PC-9 (cell line): ENCODE data around the gene TTC31. TPM values are rescaled to one million over a fixed set of nuclear protein-coding genes. Genes with fewer than 3 reads are reported as not detected.
A peak's percentile ranks its signal among the peaks of the same experiment; 100 is the strongest.

Experiments used
- BruUV-seq: library from RNA; stranded (reverse); fragments of 400-500 nt; replicated peaks from 2 replicates; lab custom pipeline; 2021; lab: Mats Ljungman, UMichigan
- CTCF ChIA-PET: fragments of 300-600 bp; sonication (Branson Sonifier 250); formaldehyde crosslinking; loops from one replicate; lab custom pipeline; 2022; ENCODE audit warnings: antibody characterized with exemption; lab: Charles Lee
- POLR2A ChIA-PET: fragments of 300-600 bp; sonication (Branson Sonifier 250); formaldehyde crosslinking; loops from one replicate; lab custom pipeline; 2022; ENCODE audit warnings: antibody characterized with exemption; ENCODE audit not compliant: unreplicated experiment; lab: Charles Lee
- DNase-seq, 2 experiments: peaks; one replicate each; pipeline versions ENCODE4 v3.0.0 to v3.0.0-alpha.2; 2015 to 2022; ENCODE audit warnings: mixed read lengths in 1 of 2
- H2AFZ ChIP-seq: fragments of 200-600 bp; sonication (generic); 2 replicates; pipeline ENCODE4 v1.8.1; 2017; ENCODE audit warnings: antibody characterized with exemption
- H3F3A ChIP-seq: fragments of 200-600 bp; sonication (generic); 2 replicates; pipeline ENCODE4 v1.8.1; 2017; ENCODE audit warnings: antibody characterized with exemption, mild to moderate bottlenecking, low read depth; ENCODE audit not compliant: insufficient read depth
- H3K27ac ChIP-seq: fragments of 200-600 bp; sonication (generic); 2 replicates; pipeline ENCODE4 v1.6.1; 2016; ENCODE audit warnings: mixed run types
- H3K27me3 ChIP-seq: fragments of 200-600 bp; sonication (generic); 2 replicates; pipeline ENCODE4 v1.6.1; 2016; ENCODE audit warnings: low read depth, mixed run types; ENCODE audit not compliant: insufficient read depth
- H3K36me3 ChIP-seq: fragments of 200-600 bp; sonication (generic); 2 replicates; pipeline ENCODE4 v1.6.1; 2016; ENCODE audit warnings: low read depth, mixed run types
- H3K4me1 ChIP-seq: fragments of 200-600 bp; sonication (generic); replicated peaks from 2 replicates; pipeline ENCODE4 v1.6.1; 2016; ENCODE audit warnings: mixed run types; ENCODE audit not compliant: insufficient read depth
- H3K4me2 ChIP-seq: fragments of 200-600 bp; sonication (generic); 2 replicates; pipeline ENCODE4 v1.6.1; 2017; ENCODE audit warnings: mixed run types
- H3K4me3 ChIP-seq: fragments of 200-600 bp; sonication (generic); 2 replicates; pipeline ENCODE4 v1.6.1; 2016; ENCODE audit warnings: mixed run types
- H3K79me2 ChIP-seq: fragments of 200-600 bp; sonication (generic); 2 replicates; pipeline ENCODE4 v1.6.1; 2017; ENCODE audit warnings: low read depth, mixed run types
- H3K9me2 ChIP-seq: fragments of 200-600 bp; sonication (generic); 2 replicates; pipeline ENCODE4 v1.8.1; 2017; ENCODE audit warnings: mild to moderate bottlenecking; ENCODE audit not compliant: insufficient read depth
- H3K9me3 ChIP-seq: fragments of 200-600 bp; sonication (generic); 2 replicates; pipeline ENCODE4 v1.8.1; 2016; ENCODE audit warnings: low read depth; ENCODE audit not compliant: insufficient read depth
- H4K20me1 ChIP-seq: fragments of 200-600 bp; sonication (generic); 2 replicates; pipeline ENCODE4 v1.8.1; 2017; ENCODE audit not compliant: insufficient read depth
- CTCF ChIP-seq: fragments of 200-600 bp; sonication (generic); conservative IDR thresholded peaks from 2 replicates; pipeline ENCODE4 v1.6.1; 2017; ENCODE audit warnings: mixed run types, antibody characterized with exemption, mild to moderate bottlenecking, moderate library complexity
- EZH2 ChIP-seq: fragments of 200-600 bp; sonication (generic); IDR thresholded peaks from 2 replicates; pipeline ENCODE4 v1.8.0; 2017; ENCODE audit warnings: antibody characterized with exemption, low read depth
- intact Hi-C: fragments of 100-400 bp; cut with micrococcal nuclease; formaldehyde crosslinking; loops from one replicate; pipeline ENCODE4 v1.10.0; 2022; ENCODE audit not compliant: unreplicated experiment
- total RNA-seq: library from RNA; stranded (reverse); gene quantifications from 2 replicates; pipeline ENCODE4 v1.2.3, GENCODE V29; 2021

TTC31 gene
- total RNA-seq, 1 experiment from 2014 or later: 20.1 TPM

GRCh38 chr2:74527741-74528140 lies 44.9 kb downstream of the TTC31 start:
- H3K79me2 ChIP-seq: peaks cover 37% of the 10 kb centered on the region
- H3K9me3 ChIP-seq: no peaks in the 10 kb centered on the region
- H3K4me3 ChIP-seq: peak overlapping the region; percentile 93; the same call in 1 of the 2 replicates
- POLR2A ChIA-PET: no interaction called here
- peaks cover 9% of the 10 kb centered on the region; the same call in 1 of the 2 replicates for H4K20me1 ChIP-seq
- H3K9me2 ChIP-seq: no peaks in the 10 kb centered on the region
- no peak overlapping the region for H2AFZ ChIP-seq
- CTCF ChIA-PET: no interaction called here
- no peak for DNase-seq
- peak overlapping the region; percentile 99 for H3K4me2 ChIP-seq
- H3K27me3 ChIP-seq: no peaks in the 10 kb centered on the region
- H3F3A ChIP-seq: peaks cover 12% of the 10 kb centered on the region; the same call in 1 of the 2 replicates
- peaks cover 18% of the 10 kb centered on the region for H3K4me1 ChIP-seq
- H3K36me3 ChIP-seq: peaks cover 18% of the 10 kb centered on the region
- TF ChIP-seq EZH2 (no peak), CTCF (no peak)
- no TSS peak for BruUV-seq
- intact Hi-C loops: no loop called here
- H3K27ac ChIP-seq: no peak overlapping the region

GRCh38 chr2:74528600-74529356 lies 45.9 kb downstream of the TTC31 start:
- Histone ChIP-seq H3K9me3 (no peaks in the 10 kb centered on the region), H3K36me3 (peaks cover 18% of the 10 kb centered on the region), H3F3A (peaks cover 12% of the 10 kb centered on the region; the same call in 1 of the 2 replicates), H3K27ac (peak overlapping the region; percentile 48), H3K79me2 (peaks cover 37% of the 10 kb centered on the region), H3K4me3 (peak overlapping the region; percentile 93), H3K4me2 (peak overlapping the region; percentile 99), H3K9me2 (no peaks in the 10 kb centered on the region), H3K4me1 (peaks cover 18% of the 10 kb centered on the region), H2AFZ (peak overlapping the region; percentile 83), H3K27me3 (no peaks in the 10 kb centered on the region), H4K20me1 (peaks cover 9% of the 10 kb centered on the region; the same call in 1 of the 2 replicates)
- BruUV-seq: TSS peak; percentile 58
- POLR2A ChIA-PET: interaction anchor here (0.6 to 1.0 kb wide), 3 partner anchors 11 to 41 kb away, joined by 3 read pairs; no protein-coding TSS in a partner anchor
- intact Hi-C loops: loop anchor here (1.0 kb wide), 3 partner anchors 21 to 88 kb away; partner anchors contain the start of genes PCGF1 and TTC31
- CTCF ChIA-PET: no interaction called here
- no peak for DNase-seq
- TF ChIP-seq EZH2: no peak
- TF ChIP-seq CTCF: no peak

- H2AFZ ChIP-seq: peak within 1 kb of the TSS; percentile 94
- H3K79me2 ChIP-seq: peaks cover 37% of the 10 kb centered on the region
- peak; percentile 97 to 98 for DNase-seq
- H3K9me3 ChIP-seq: no peaks in the 10 kb centered on the region
- H3K36me3 ChIP-seq: peaks cover 18% of the 10 kb centered on the region
- peak within 1 kb of the TSS; percentile 93 for H3K4me3 ChIP-seq
- BruUV-seq: no TSS peak
- intact Hi-C loops: loop anchor here (1.0 to 5.0 kb wide), 6 partner anchors 22 to 262 kb away; partner anchors contain the start of genes PCGF1 and TTC31
- no peak for TF ChIP-seq EZH2
- no peak for TF ChIP-seq CTCF
- CTCF ChIA-PET: interaction anchor here (0.5 to 0.7 kb wide), 2 partner anchors 46 to 58 kb away, joined by 3 to 8 read pairs; no protein-coding TSS in a partner anchor
- peaks cover 12% of the 10 kb centered on the region; the same call in 1 of the 2 replicates for H3F3A ChIP-seq
- H3K27ac ChIP-seq: peak within 1 kb of the TSS; percentile 48
- peak within 1 kb of the TSS; percentile 99 for H3K4me2 ChIP-seq
- H4K20me1 ChIP-seq: peaks cover 9% of the 10 kb centered on the region; the same call in 1 of the 2 replicates
- POLR2A ChIA-PET: interaction anchor here (0.6 to 1.0 kb wide), 6 partner anchors 12 to 331 kb away, joined by 3 to 4 read pairs (median 3); no protein-coding TSS in a partner anchor
- H3K4me1 ChIP-seq: peaks cover 18% of the 10 kb centered on the region
- H3K9me2 ChIP-seq: no peaks in the 10 kb centered on the region
- no peaks in the 10 kb centered on the region for H3K27me3 ChIP-seq
Measured at GRCh38 chr2:74529357-74530238, 46.7 kb downstream of the TTC31 start, which contains the start of the genes AUP1 and HTRA2. AUP1 (minus strand) TSS chr2:74529706; CDS start chr2:74529629, 77 bp downstream. HTRA2 (plus strand) TSS chr2:74529933; CDS start chr2:74530007, 74 bp downstream.
